Measurements from ENCODE around the gene IL3. TPM values are rescaled to one million over a fixed set of nuclear protein-coding genes. Genes with fewer than 3 reads are reported as not detected.

IL3 gene
- total RNA-seq, 1 donor from 2014 or later = 0.82 TPM

- intact Hi-C loops (cut with micrococcal nuclease) = no loop called here
These were observed 25.9 kb downstream of the IL3 start for GRCh38 chr5:132086277-132086794.

- intact Hi-C loops (cut with micrococcal nuclease) = no loop called here
These were observed 26.7 kb downstream of the IL3 start for GRCh38 chr5:132087176-132087575.

- intact Hi-C loops (cut with micrococcal nuclease) = no loop called here
These were observed 27.2 kb downstream of the IL3 start for GRCh38 chr5:132087661-132088060.

- intact Hi-C loops (cut with micrococcal nuclease) = no loop called here
These were observed 28.9 kb downstream of the IL3 start for GRCh38 chr5:132089363-132089762.

GRCh38 chr5:132090107-132090506 lies 29.7 kb downstream of the IL3 start:
- intact Hi-C loops (cut with micrococcal nuclease) = no loop called here

- intact Hi-C loops (cut with micrococcal nuclease) = no loop called here
These were observed 32.8 kb downstream of the IL3 start for GRCh38 chr5:132093271-132093670.

- intact Hi-C loops (cut with micrococcal nuclease) = no loop called here
These were observed 34.1 kb downstream of the IL3 start for GRCh38 chr5:132094393-132095076.

- intact Hi-C loops (cut with micrococcal nuclease) = no loop called here
These were observed 34.6 kb downstream of the IL3 start for GRCh38 chr5:132095077-132095410.

- intact Hi-C loops (cut with micrococcal nuclease) = no loop called here
These were observed 35.0 kb downstream of the IL3 start for GRCh38 chr5:132095424-132095972.

GRCh38 chr5:132096904-132097303 lies 36.4 kb downstream of the IL3 start:
- intact Hi-C loops (cut with micrococcal nuclease) = no loop called here

GRCh38 chr5:132098151-132098594 lies 37.7 kb downstream of the IL3 start:
- intact Hi-C loops (cut with micrococcal nuclease) = no loop called here

- intact Hi-C loops (cut with micrococcal nuclease) = no loop called here
These were observed 38.2 kb downstream of the IL3 start for GRCh38 chr5:132098621-132099020.

- intact Hi-C loops (cut with micrococcal nuclease) = no loop called here
These were observed 38.8 kb downstream of the IL3 start for GRCh38 chr5:132099076-132099748.

GRCh38 chr5:132099905-132100304 lies 39.5 kb downstream of the IL3 start:
- intact Hi-C loops (cut with micrococcal nuclease) = loop anchor here (5.0 kb wide), 4 partner anchors 33 to 397 kb away; no protein-coding TSS in a partner anchor

- intact Hi-C loops (cut with micrococcal nuclease) = loop anchor here (5.0 kb wide), 4 partner anchors 33 to 397 kb away; no protein-coding TSS in a partner anchor
These were observed 40.3 kb downstream of the IL3 start for GRCh38 chr5:132100672-132101261.

- intact Hi-C loops (cut with micrococcal nuclease) = loop anchor here (5.0 kb wide), 4 partner anchors 34 to 396 kb away; no protein-coding TSS in a partner anchor
These were observed 41.0 kb downstream of the IL3 start for GRCh38 chr5:132101385-132101880.

GRCh38 chr5:132102101-132102701 lies 41.7 kb downstream of the IL3 start:
- intact Hi-C loops (cut with micrococcal nuclease) = loop anchor here (2.0 to 5.0 kb wide), 7 partner anchors 33 to 849 kb away; partner anchors contain the start of gene RAPGEF6

GRCh38 chr5:132102944-132103331 lies 42.5 kb downstream of the IL3 start:
- intact Hi-C loops (cut with micrococcal nuclease) = loop anchor here (1.0 to 5.0 kb wide), 8 partner anchors 20 to 850 kb away; partner anchors contain the start of gene RAPGEF6

- intact Hi-C loops (cut with micrococcal nuclease) = loop anchor here (1.0 to 5.0 kb wide), 8 partner anchors 20 to 851 kb away; partner anchors contain the start of gene RAPGEF6
These were observed 43.0 kb downstream of the IL3 start for GRCh38 chr5:132103332-132103951.

GRCh38 chr5:132103969-132104391 lies 43.5 kb downstream of the IL3 start:
- intact Hi-C loops (cut with micrococcal nuclease) = loop anchor here (1.0 to 5.0 kb wide), 8 partner anchors 21 to 851 kb away; partner anchors contain the start of gene RAPGEF6

All from T-helper 2 cell treated with Interferon-gamma antibody and Interleukin-4, amounts not matched to agents 100 ng/mL and 5 ng/mL, for 36 hours (primary cell).